ENCODE measurements around the gene WDR37. TPM values are rescaled to one million over a fixed set of nuclear protein-coding genes. Genes with fewer than 3 reads are reported as not detected.

Gene WDR37
- polyA plus RNA-seq, 1 of the 3 experiments (the other 2 are of a cell fraction) = 11.9 TPM

GRCh38 chr10:1141261-1141660 is 85.1 kb downstream of the WDR37 start:
- H3K4me2 ChIP-seq = no peak overlapping the region
- no peaks in the 10 kb centered on the region for H3K4me1 ChIP-seq (ENCODE audit: control insufficient read depth in 1 of 2, insufficient read depth in 2 of 2, low read depth in 1 of 2, low read length in 1 of 2)
- H3K79me2 ChIP-seq (ENCODE audit: insufficient read depth) = no peaks in the 10 kb centered on the region
- CTCF ChIA-PET = no interaction called here
- no peak overlapping the region for H3K4me3 ChIP-seq (ENCODE audit: low read depth in 2 of 2, low read length in 1 of 2)
- no peaks in the 10 kb centered on the region for H3K36me3 ChIP-seq (replicated peaks in 1 of 2; ENCODE audit: control insufficient read depth in 1 of 2, insufficient read depth in 2 of 2, low read length in 1 of 2)
- POLR2A ChIA-PET = interaction anchor here (0.6 to 1.0 kb wide), 2 partner anchors 8 to 33 kb away, joined by 3 to 4 read pairs; no protein-coding TSS in a partner anchor
- no peak overlapping the region for H3K9ac ChIP-seq
- H3K9me3 ChIP-seq = 0 out of 2 replicates have a peak, but pooled peaks cover 7% of the 10 kb centered on the region
- TF ChIP-seq EP300 (IDR thresholded peaks at IDR 0.05; ENCODE audit: borderline replicate concordance in 1 of 2, low read depth in 1 of 2, low read length in 1 of 2) = no peak
- no peaks in the 10 kb centered on the region for H3K9me2 ChIP-seq
- H3F3A ChIP-seq (replicated peaks; ENCODE audit: insufficient read depth) = no peaks in the 10 kb centered on the region
- H2AFZ ChIP-seq (ENCODE audit: low read depth) = no peak overlapping the region
- WGBS (ENCODE audit: low lambda C conversion rate) = 49% methylated on average over 7 of the region's 7 CpGs
- no peak for DNase-seq
- no peaks in the 10 kb centered on the region for H3K27me3 ChIP-seq (ENCODE audit: insufficient read depth)
- no peak overlapping the region for H3K27ac ChIP-seq (ENCODE audit: low read depth in 2 of 2, low read length in 1 of 2)
- H4K20me1 ChIP-seq (ENCODE audit: insufficient read depth) = no peaks in the 10 kb centered on the region

GRCh38 chr10:1141701-1142100 is 85.5 kb downstream of the WDR37 start:
- Histone ChIP-seq H3K27ac (ENCODE audit: low read depth in 2 of 2, low read length in 1 of 2) (no peak overlapping the region), H2AFZ (ENCODE audit: low read depth) (no peak overlapping the region), H3K9me2 (no peaks in the 10 kb centered on the region), H4K20me1 (ENCODE audit: insufficient read depth) (no peaks in the 10 kb centered on the region), H3K36me3 (replicated peaks in 1 of 2; ENCODE audit: control insufficient read depth in 1 of 2, insufficient read depth in 2 of 2, low read length in 1 of 2) (no peaks in the 10 kb centered on the region), H3K9ac (no peak overlapping the region), H3K4me3 (ENCODE audit: low read depth in 2 of 2, low read length in 1 of 2) (no peak overlapping the region), H3K4me1 (ENCODE audit: control insufficient read depth in 1 of 2, insufficient read depth in 2 of 2, low read depth in 1 of 2, low read length in 1 of 2) (no peaks in the 10 kb centered on the region), H3F3A (replicated peaks; ENCODE audit: insufficient read depth) (no peaks in the 10 kb centered on the region), H3K4me2 (no peak overlapping the region), H3K9me3 (0 out of 2 replicates have a peak, but pooled peaks cover 8% of the 10 kb centered on the region), H3K27me3 (ENCODE audit: insufficient read depth) (no peaks in the 10 kb centered on the region), H3K79me2 (ENCODE audit: insufficient read depth) (no peaks in the 10 kb centered on the region)
- WGBS (ENCODE audit: low lambda C conversion rate) = 80% methylated on average over 7 of the region's 11 CpGs
- DNase-seq = no peak
- ChIA-PET POLR2A (interaction anchor here (0.6 to 1.0 kb wide), 2 partner anchors 8 to 33 kb away, joined by 3 to 4 read pairs; no protein-coding TSS in a partner anchor), CTCF (no interaction called here)
- TF ChIP-seq SIN3A (IDR thresholded peaks at IDR 0.05; ENCODE audit: borderline replicate concordance, low read depth, low read length) = no peak
- TF ChIP-seq RAD21 (IDR thresholded peaks at IDR 0.05; ENCODE audit: low read length) = no peak
- TF ChIP-seq RCOR1 (IDR thresholded peaks at IDR 0.05; ENCODE audit: low read length) = no peak
- TF ChIP-seq YY1 (IDR thresholded peaks at IDR 0.05; ENCODE audit: low read depth) = no peak
- no peak for TF ChIP-seq USF2 (IDR thresholded peaks at IDR 0.05; ENCODE audit: borderline replicate concordance, low read depth, low read length)
- TF ChIP-seq SMC3 (IDR thresholded peaks at IDR 0.05; ENCODE audit: low read depth, low read length) = no peak
- TF ChIP-seq NRF1 (IDR thresholded peaks at IDR 0.05; ENCODE audit: low read depth, low read length) = no peak
- TF ChIP-seq CHD2 (IDR thresholded peaks at IDR 0.05; ENCODE audit: low read length, partially characterized antibody) = no peak
- no peak for TF ChIP-seq PBX3 (IDR thresholded peaks at IDR 0.05)
- no peak for TF ChIP-seq EZH2phosphoT487 (IDR thresholded peaks at IDR 0.05; ENCODE audit: borderline replicate concordance, low read depth)
- no peak for TF ChIP-seq REST (IDR thresholded peaks at IDR 0.05; ENCODE audit: low read depth, low read length)
- no peak for TF ChIP-seq GABPA (IDR thresholded peaks at IDR 0.05; ENCODE audit: low read depth)
- TF ChIP-seq CTCF (IDR thresholded peaks at IDR 0.05) = no peak
- TF ChIP-seq MXI1 (IDR thresholded peaks at IDR 0.05; ENCODE audit: low read depth, low read length) = no peak
